Measurements from ENCODE around the gene CRYBG1.
"Not testable (repeated sequence)": the region's sequence is repeated elsewhere in the genome, so short reads cannot be mapped to it uniquely, and the experiment has no call there.

The CRYBG1 gene

GRCh38 chr6:106572875-106573585 lies 212.5 kb downstream of the CRYBG1 start:
- TF ChIP-seq CTCF (IDR thresholded peaks at IDR 0.05; ENCODE audit: low read depth, low read length), result no peak
- H3K4me3 ChIP-seq (ENCODE audit: low read depth, low read length), result no peak overlapping the region

- no peak for TF ChIP-seq CTCF (IDR thresholded peaks at IDR 0.05; ENCODE audit: low read depth, low read length)
- no peak overlapping the region for H3K4me3 ChIP-seq (ENCODE audit: low read depth, low read length)
These were observed 214.4 kb downstream of the CRYBG1 start for GRCh38 chr6:106574741-106575458.

- TF ChIP-seq CTCF (IDR thresholded peaks at IDR 0.05; ENCODE audit: low read depth, low read length), result no peak
These were observed 218.8 kb downstream of the CRYBG1 start for GRCh38 chr6:106579281-106579680.

GRCh38 chr6:106581468-106581867 lies 221.0 kb downstream of the CRYBG1 start:
- no peak overlapping the region for H3K4me3 ChIP-seq (ENCODE audit: low read depth, low read length)
- no peak for TF ChIP-seq CTCF (IDR thresholded peaks at IDR 0.05; ENCODE audit: low read depth, low read length)

More at GRCh38 chr6:106579281-106579680, 218.8 kb downstream of the CRYBG1 start:
- H3K4me3 ChIP-seq (ENCODE audit: low read depth, low read length), result no peak overlapping the region

GRCh38 chr6:106586815-106587415 lies 226.4 kb downstream of the CRYBG1 start:
- H3K4me3 ChIP-seq (ENCODE audit: low read depth, low read length), result no peak overlapping the region
- no peak for TF ChIP-seq CTCF (IDR thresholded peaks at IDR 0.05; ENCODE audit: low read depth, low read length)

- not testable (repeated sequence) for H3K4me3 ChIP-seq (ENCODE audit: low read depth, low read length)
These were observed 228.4 kb downstream of the CRYBG1 start for GRCh38 chr6:106588937-106589336.

GRCh38 chr6:106591111-106591825 lies 230.8 kb downstream of the CRYBG1 start:
- no peak overlapping the region for H3K4me3 ChIP-seq (ENCODE audit: low read depth, low read length)
- TF ChIP-seq CTCF (IDR thresholded peaks at IDR 0.05; ENCODE audit: low read depth, low read length), result no peak

All from WI38 (cell line).